HepG2 (cell line): ENCODE data around the gene LINGO1. TPM values are rescaled to one million over a fixed set of nuclear protein-coding genes. Genes with fewer than 3 reads are reported as not detected.

Source experiments
- BCL6 ChIP-seq: IDR thresholded peaks from 2 replicates; pipeline ENCODE4 v1.6.1; 2016; ENCODE audit warnings: missing genetic modification reagents, missing compliant biosample characterization
- CHCHD3 ChIP-seq: sonication (generic); formaldehyde crosslinking; IDR thresholded peaks from 2 replicates; pipeline ENCODE4 v1.8.0; 2022; ENCODE audit warnings: mild to moderate bottlenecking, missing genetic modification reagents, moderate library complexity
- DMAP1 ChIP-seq: IDR thresholded peaks from 2 replicates; pipeline ENCODE4 v1.6.1; 2016
- GTF3A ChIP-seq: sonication (generic); formaldehyde crosslinking; conservative IDR thresholded peaks from 2 replicates; pipeline ENCODE4 v1.4.0; 2020; ENCODE audit warnings: mild to moderate bottlenecking, missing genetic modification reagents
- MATR3 ChIP-seq: sonication (generic); formaldehyde crosslinking; IDR thresholded peaks from 2 replicates; pipeline ENCODE4 v1.4.0; 2020; ENCODE audit warnings: missing genetic modification reagents
- MYC ChIP-seq: sonication (generic); formaldehyde crosslinking; IDR thresholded peaks from 2 replicates; pipeline ENCODE4 v1.9.0; 2021; ENCODE audit warnings: missing genetic modification reagents, borderline replicate concordance
- NFYB ChIP-seq: sonication (generic); formaldehyde crosslinking; IDR thresholded peaks from 2 replicates; pipeline ENCODE4 v1.4.0; 2020; ENCODE audit warnings: missing genetic modification reagents
- PHF5A ChIP-seq: IDR thresholded peaks from one replicate; pipeline ENCODE4 v1.6.1; 2018; ENCODE audit warnings: low read depth, missing genetic modification reagents; ENCODE audit not compliant: unreplicated experiment
- PTBP1 ChIP-seq: fragments of 200-400 bp; formaldehyde crosslinking; IDR thresholded peaks from 2 replicates; pipeline ENCODE4 v1.6.1; 2018; ENCODE audit warnings: low read length, low read depth; ENCODE audit not compliant: poor library complexity, severe bottlenecking
- RBAK ChIP-seq: sonication (generic); formaldehyde crosslinking; IDR thresholded peaks from 2 replicates; pipeline ENCODE4 v1.5.1; 2020; ENCODE audit warnings: mild to moderate bottlenecking, missing genetic modification reagents
- YY1 ChIP-seq: IDR thresholded peaks from 2 replicates; pipeline ENCODE4 v1.6.1; 2011; ENCODE audit warnings: low read length, low read depth, moderate library complexity, mild to moderate bottlenecking; ENCODE audit not compliant: insufficient read depth, insufficient replicate concordance
- ZNF12 ChIP-seq: sonication (generic); formaldehyde crosslinking; IDR thresholded peaks from 2 replicates; pipeline ENCODE4 v1.5.0; 2020; ENCODE audit warnings: missing genetic modification reagents
- ZNF253 ChIP-seq: sonication (generic); formaldehyde crosslinking; IDR thresholded peaks from 2 replicates; pipeline ENCODE4 v1.8.0; 2022; ENCODE audit warnings: mild to moderate bottlenecking, missing genetic modification reagents, borderline replicate concordance
- ZNF672 ChIP-seq: sonication (generic); formaldehyde crosslinking; IDR thresholded peaks from 2 replicates; pipeline ENCODE4 v1.8.1; 2022; ENCODE audit warnings: missing genetic modification reagents
- polyA plus RNA-seq, 8 experiments: library from polyadenylated mRNA; depleted of rRNA in 3 of 8; stranded (reverse) in 7 of 8; unstranded in 1 of 8; fragments of >200 nt; fragmentation: Illumina TruSeq in 4 of 8; extraction: Trizol in 4 of 8; gene quantifications; 2 replicates each; pipeline versions ENCODE4 v1.2.1 to v1.2.3, GENCODE V29; 2011 to 2016; ENCODE audit warnings: low read depth in 4 of 8, missing spikeins in 1 of 8, mixed read lengths in 1 of 8; ENCODE audit not compliant: insufficient read depth in 1 of 8
- total RNA-seq, 5 experiments: library from RNA; depleted of rRNA; stranded (reverse); fragments of >200 nt; fragmentation: Illumina TruSeq; extraction: Trizol; gene quantifications; 2 replicates each; pipeline ENCODE4 v1.2.3, GENCODE V29; 2016; ENCODE audit warnings: low read depth in 1 of 5
- TF ChIP-seq, protein P1 (sequence below): sonication (generic); formaldehyde crosslinking; IDR thresholded peaks from 2 replicates; pipeline ENCODE4 v1.5.1; 2020; ENCODE audit warnings: missing genetic modification reagents, mild to moderate bottlenecking, borderline replicate concordance
- TF ChIP-seq, protein P2 (sequence below): sonication (generic); formaldehyde crosslinking; IDR thresholded peaks from 2 replicates; pipeline ENCODE4 v1.4.0; 2020; ENCODE audit warnings: missing genetic modification reagents
- TF ChIP-seq, protein P3 (sequence below): IDR thresholded peaks from 2 replicates; pipeline ENCODE4 v1.6.1; 2016; ENCODE audit warnings: missing genetic modification reagents, missing compliant biosample characterization
- TF ChIP-seq, protein P4 (sequence below), 2 experiments: sonication (generic) in 1 of 2; formaldehyde crosslinking in 1 of 2; IDR thresholded peaks; 2 replicates each; pipeline versions ENCODE4 v1.4.0 to v1.6.1; 2018 to 2020; ENCODE audit warnings: missing genetic modification reagents in 2 of 2, borderline replicate concordance in 1 of 2, low read depth in 1 of 2, mild to moderate bottlenecking in 1 of 2, missing biosample characterization in 1 of 2
- TF ChIP-seq, protein P5 (sequence below): sonication (generic); formaldehyde crosslinking; IDR thresholded peaks from 2 replicates; pipeline ENCODE4 v1.8.1; 2023; ENCODE audit warnings: mild to moderate bottlenecking, missing genetic modification reagents

The LINGO1 gene
- total and polyA plus RNA-seq, 2 of the 13 experiments (the other 11 are each of a cell fraction or from before 2014, with no cell fraction given), result 0.07 TPM; not detected in 1

DNA sequence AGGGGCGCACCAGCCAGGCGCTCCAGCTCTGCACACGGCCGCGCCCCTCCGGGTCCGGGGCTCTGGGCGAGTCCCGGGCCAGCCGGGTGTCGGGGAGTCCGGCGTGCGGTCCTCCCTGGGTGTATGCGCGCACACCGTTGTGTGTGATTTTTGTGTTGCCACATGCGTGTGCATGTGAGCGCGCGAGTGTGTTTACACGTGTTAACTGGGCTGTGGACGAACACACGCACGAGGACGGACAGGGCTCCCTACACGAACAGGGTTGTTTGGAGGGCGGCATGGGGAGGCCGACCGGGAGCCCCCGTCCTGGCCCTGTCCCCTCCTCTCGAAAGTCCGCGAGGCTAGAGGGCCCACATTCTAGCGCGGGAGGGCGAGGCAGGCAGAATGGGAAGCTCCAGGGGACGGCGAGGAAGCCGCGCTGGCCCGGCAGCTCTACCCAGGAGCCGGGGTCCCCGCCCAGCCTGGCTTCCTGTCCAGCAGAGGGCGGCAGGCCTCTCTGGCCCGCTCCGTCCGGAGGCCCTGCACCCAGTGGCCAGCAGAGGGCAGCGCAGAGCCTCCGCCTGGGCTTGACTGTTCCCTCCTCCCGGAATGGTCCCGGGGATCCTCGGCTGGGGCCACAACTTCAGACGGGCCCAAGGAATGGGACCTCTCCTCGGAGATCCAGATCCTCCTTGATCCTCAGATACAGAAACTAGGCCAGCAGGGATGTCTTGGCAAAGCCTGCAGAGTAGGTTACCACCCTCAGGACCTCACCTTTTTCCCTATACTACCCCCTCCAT is 611 bp upstream of the LINGO1 start (continued):
- TF ChIP-seq, protein P1, sequence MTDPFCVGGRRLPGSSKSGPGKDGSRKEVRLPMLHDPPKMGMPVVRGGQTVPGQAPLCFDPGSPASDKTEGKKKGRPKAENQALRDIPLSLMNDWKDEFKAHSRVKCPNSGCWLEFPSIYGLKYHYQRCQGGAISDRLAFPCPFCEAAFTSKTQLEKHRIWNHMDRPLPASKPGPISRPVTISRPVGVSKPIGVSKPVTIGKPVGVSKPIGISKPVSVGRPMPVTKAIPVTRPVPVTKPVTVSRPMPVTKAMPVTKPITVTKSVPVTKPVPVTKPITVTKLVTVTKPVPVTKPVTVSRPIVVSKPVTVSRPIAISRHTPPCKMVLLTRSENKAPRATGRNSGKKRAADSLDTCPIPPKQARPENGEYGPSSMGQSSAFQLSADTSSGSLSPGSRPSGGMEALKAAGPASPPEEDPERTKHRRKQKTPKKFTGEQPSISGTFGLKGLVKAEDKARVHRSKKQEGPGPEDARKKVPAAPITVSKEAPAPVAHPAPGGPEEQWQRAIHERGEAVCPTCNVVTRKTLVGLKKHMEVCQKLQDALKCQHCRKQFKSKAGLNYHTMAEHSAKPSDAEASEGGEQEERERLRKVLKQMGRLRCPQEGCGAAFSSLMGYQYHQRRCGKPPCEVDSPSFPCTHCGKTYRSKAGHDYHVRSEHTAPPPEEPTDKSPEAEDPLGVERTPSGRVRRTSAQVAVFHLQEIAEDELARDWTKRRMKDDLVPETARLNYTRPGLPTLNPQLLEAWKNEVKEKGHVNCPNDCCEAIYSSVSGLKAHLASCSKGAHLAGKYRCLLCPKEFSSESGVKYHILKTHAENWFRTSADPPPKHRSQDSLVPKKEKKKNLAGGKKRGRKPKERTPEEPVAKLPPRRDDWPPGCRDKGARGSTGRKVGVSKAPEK (CRISPR knock-in tag), result no peak
- TF ChIP-seq DMAP1 (CRISPR knock-in tag), result 0 out of 2 replicates have a peak, but pooled peaks have one; percentile 26
- no peak for TF ChIP-seq MATR3 (CRISPR knock-in tag)
- TF ChIP-seq ZNF12 (CRISPR knock-in tag), result no peak
- peak; percentile 47 for TF ChIP-seq BCL6 (CRISPR knock-in tag)
- no peak for TF ChIP-seq GTF3A
- TF ChIP-seq MYC (CRISPR knock-in tag), result peak; percentile 61
- TF ChIP-seq PHF5A (CRISPR knock-in tag), result no peak
- TF ChIP-seq ZNF672 (CRISPR knock-in tag), result no peak
- peak; percentile 82 for TF ChIP-seq PTBP1
- TF ChIP-seq RBAK (CRISPR knock-in tag), result no peak
- TF ChIP-seq, protein P2, sequence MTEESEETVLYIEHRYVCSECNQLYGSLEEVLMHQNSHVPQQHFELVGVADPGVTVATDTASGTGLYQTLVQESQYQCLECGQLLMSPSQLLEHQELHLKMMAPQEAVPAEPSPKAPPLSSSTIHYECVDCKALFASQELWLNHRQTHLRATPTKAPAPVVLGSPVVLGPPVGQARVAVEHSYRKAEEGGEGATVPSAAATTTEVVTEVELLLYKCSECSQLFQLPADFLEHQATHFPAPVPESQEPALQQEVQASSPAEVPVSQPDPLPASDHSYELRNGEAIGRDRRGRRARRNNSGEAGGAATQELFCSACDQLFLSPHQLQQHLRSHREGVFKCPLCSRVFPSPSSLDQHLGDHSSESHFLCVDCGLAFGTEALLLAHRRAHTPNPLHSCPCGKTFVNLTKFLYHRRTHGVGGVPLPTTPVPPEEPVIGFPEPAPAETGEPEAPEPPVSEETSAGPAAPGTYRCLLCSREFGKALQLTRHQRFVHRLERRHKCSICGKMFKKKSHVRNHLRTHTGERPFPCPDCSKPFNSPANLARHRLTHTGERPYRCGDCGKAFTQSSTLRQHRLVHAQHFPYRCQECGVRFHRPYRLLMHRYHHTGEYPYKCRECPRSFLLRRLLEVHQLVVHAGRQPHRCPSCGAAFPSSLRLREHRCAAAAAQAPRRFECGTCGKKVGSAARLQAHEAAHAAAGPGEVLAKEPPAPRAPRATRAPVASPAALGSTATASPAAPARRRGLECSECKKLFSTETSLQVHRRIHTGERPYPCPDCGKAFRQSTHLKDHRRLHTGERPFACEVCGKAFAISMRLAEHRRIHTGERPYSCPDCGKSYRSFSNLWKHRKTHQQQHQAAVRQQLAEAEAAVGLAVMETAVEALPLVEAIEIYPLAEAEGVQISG, result peak; percentile 90
- peak; percentile 70 for TF ChIP-seq YY1
- TF ChIP-seq, protein P3, sequence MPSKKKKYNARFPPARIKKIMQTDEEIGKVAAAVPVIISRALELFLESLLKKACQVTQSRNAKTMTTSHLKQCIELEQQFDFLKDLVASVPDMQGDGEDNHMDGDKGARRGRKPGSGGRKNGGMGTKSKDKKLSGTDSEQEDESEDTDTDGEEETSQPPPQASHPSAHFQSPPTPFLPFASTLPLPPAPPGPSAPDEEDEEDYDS (CRISPR knock-in tag), result no peak
- no peak for TF ChIP-seq NFYB (CRISPR knock-in tag)
- no peak for TF ChIP-seq CHCHD3 (CRISPR knock-in tag)
- no peak for TF ChIP-seq ZNF253 (CRISPR knock-in tag)
- TF ChIP-seq, protein P4, sequence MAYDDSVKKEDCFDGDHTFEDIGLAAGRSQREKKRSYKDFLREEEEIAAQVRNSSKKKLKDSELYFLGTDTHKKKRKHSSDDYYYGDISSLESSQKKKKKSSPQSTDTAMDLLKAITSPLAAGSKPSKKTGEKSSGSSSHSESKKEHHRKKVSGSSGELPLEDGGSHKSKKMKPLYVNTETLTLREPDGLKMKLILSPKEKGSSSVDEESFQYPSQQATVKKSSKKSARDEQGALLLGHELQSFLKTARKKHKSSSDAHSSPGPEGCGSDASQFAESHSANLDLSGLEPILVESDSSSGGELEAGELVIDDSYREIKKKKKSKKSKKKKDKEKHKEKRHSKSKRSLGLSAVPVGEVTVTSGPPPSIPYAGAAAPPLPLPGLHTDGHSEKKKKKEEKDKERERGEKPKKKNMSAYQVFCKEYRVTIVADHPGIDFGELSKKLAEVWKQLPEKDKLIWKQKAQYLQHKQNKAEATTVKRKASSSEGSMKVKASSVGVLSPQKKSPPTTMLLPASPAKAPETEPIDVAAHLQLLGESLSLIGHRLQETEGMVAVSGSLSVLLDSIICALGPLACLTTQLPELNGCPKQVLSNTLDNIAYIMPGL (CRISPR knock-in tag; IDR thresholded peaks at IDR 0.05; ENCODE audit: borderline replicate concordance in 1 of 2, low read depth in 1 of 2), result peak; percentile 94
- TF ChIP-seq, protein P5, sequence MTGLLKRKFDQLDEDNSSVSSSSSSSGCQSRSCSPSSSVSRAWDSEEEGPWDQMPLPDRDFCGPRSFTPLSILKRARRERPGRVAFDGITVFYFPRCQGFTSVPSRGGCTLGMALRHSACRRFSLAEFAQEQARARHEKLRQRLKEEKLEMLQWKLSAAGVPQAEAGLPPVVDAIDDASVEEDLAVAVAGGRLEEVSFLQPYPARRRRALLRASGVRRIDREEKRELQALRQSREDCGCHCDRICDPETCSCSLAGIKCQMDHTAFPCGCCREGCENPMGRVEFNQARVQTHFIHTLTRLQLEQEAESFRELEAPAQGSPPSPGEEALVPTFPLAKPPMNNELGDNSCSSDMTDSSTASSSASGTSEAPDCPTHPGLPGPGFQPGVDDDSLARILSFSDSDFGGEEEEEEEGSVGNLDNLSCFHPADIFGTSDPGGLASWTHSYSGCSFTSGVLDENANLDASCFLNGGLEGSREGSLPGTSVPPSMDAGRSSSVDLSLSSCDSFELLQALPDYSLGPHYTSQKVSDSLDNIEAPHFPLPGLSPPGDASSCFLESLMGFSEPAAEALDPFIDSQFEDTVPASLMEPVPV (CRISPR knock-in tag), result no peak
